ENCODE data around the gene PCNX2. TPM values are rescaled to one million over a fixed set of nuclear protein-coding genes. Genes with fewer than 3 reads are reported as not detected.

Gene PCNX2
- total and polyA plus RNA-seq, 10 of the 15 experiments (the other 5 are each of a cell fraction or from before 2014, with no cell fraction given) = 2.1 to 16.4 (median 8.1) TPM

GRCh38 chr1:233227930-233228465, 67.5 kb downstream of the PCNX2 start:
- Histone ChIP-seq H3K36me3 (ENCODE audit: control insufficient read depth in 2 of 2, insufficient read depth in 2 of 2, low read length in 1 of 2) (no peaks in the 10 kb centered on the region), H4K20me1 (ENCODE audit: control insufficient read depth, insufficient read depth) (no peaks in the 10 kb centered on the region), H3K9ac (ENCODE audit: control insufficient read depth, insufficient read depth, low read length) (no peak overlapping the region), H3K9me3 (replicated peaks; ENCODE audit: control insufficient read depth, insufficient read depth, low read length) (no peaks in the 10 kb centered on the region), H3K4me1 (ENCODE audit: control insufficient read depth, insufficient read depth, low read length) (no peaks in the 10 kb centered on the region), H3K27ac (ENCODE audit: control insufficient read depth, insufficient read depth) (no peak overlapping the region), H3K4me2 (ENCODE audit: control insufficient read depth, insufficient read depth) (no peak overlapping the region), H2AFZ (ENCODE audit: control insufficient read depth, low read depth, low read length) (no peak overlapping the region), H3K79me2 (ENCODE audit: control insufficient read depth, insufficient read depth, low read length) (no peaks in the 10 kb centered on the region), H3K4me3 (no peak overlapping the region), H3K27me3 (replicated peaks in 1 of 2; ENCODE audit: control insufficient read depth in 2 of 2, insufficient read depth in 2 of 2, low read length in 1 of 2) (no peaks in the 10 kb centered on the region)
- ChIA-PET POLR2A (no interaction called here), RAD21 (ENCODE audit: unreplicated experiment) (no interaction called here), CTCF (interaction anchor here (1.3 to 1.5 kb wide), 2 partner anchors 9 to 14 kb away, joined by 3 read pairs; no protein-coding TSS in a partner anchor), SMC1A (ENCODE audit: uncharacterized antibody, unreplicated experiment) (interaction anchor here (0.6 kb wide), 1 partner anchor 48 kb away, joined by 3 read pairs; no protein-coding TSS in a partner anchor)
- intact Hi-C loops (cut with micrococcal nuclease; ENCODE audit: unreplicated experiment) = no loop called here
- ATAC-seq = no peak
- WGBS (ENCODE audit: insufficient coverage, insufficient replicate concordance, low lambda C conversion rate, missing lambda C conversion rate) = 91% methylated on average over 4 of the region's 4 CpGs
- TF ChIP-seq, protein P1, sequence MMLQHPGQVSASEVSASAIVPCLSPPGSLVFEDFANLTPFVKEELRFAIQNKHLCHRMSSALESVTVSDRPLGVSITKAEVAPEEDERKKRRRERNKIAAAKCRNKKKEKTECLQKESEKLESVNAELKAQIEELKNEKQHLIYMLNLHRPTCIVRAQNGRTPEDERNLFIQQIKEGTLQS (IDR thresholded peaks at IDR 0.05; ENCODE audit: borderline replicate concordance, extremely low read depth, low read depth, low read length) = no peak
- TF ChIP-seq SMARCA5 (IDR thresholded peaks at IDR 0.05) (no peak), YBX1 (IDR thresholded peaks at IDR 0.05) (no peak), E2F8 (IDR thresholded peaks at IDR 0.05; ENCODE audit: low read depth, partially characterized antibody) (no peak), ESRRA (IDR thresholded peaks at IDR 0.05; ENCODE audit: low read length) (no peak), SREBF1 (IDR thresholded peaks at IDR 0.05; ENCODE audit: low read length) (no peak), ZSCAN29 (IDR thresholded peaks at IDR 0.05) (no peak), IKZF2 (IDR thresholded peaks at IDR 0.05) (no peak), EGR1 (IDR thresholded peaks at IDR 0.05; ENCODE audit: borderline replicate concordance in 1 of 2, low read depth in 2 of 2, low read length in 2 of 2) (no peak), RUNX3 (IDR thresholded peaks at IDR 0.05; ENCODE audit: low read length) (no peak), ZNF207 (IDR thresholded peaks at IDR 0.05; ENCODE audit: borderline replicate concordance) (no peak), SUPT20H (IDR thresholded peaks at IDR 0.05; ENCODE audit: borderline replicate concordance, control insufficient read depth, low read depth, low read length) (no peak), ZNF384 (IDR thresholded peaks at IDR 0.05; ENCODE audit: borderline replicate concordance, low read depth, low read length) (no peak), NFIC (IDR thresholded peaks at IDR 0.05; ENCODE audit: low read depth, low read length) (no peak), ZNF622 (IDR thresholded peaks at IDR 0.05) (no peak), CHD1 (IDR thresholded peaks at IDR 0.05; ENCODE audit: low read depth, low read length) (no peak)
- no peak for DNase-seq (ENCODE audit: low read depth, low spot score)
- BruUV-seq (replicated peaks) = no TSS peak
- no peak for FAIRE-seq
- in situ Hi-C loops (cut with MboI) = no loop called here

All from GM12878 (cell line).